Astrocyte (in vitro differentiated cells and primary cell): ENCODE data around the gene HS6ST3. TPM values are rescaled to one million over a fixed set of nuclear protein-coding genes. Genes with fewer than 3 reads are reported as not detected.

Experiments used
- DNase-seq: peaks from one replicate; pipeline ENCODE4 v3.0.0-alpha.2; 2010; ENCODE audit warnings: low read depth
- FAIRE-seq: peaks from 2 replicates; lab custom pipeline; 2011; peaks lifted over from hg19 to GRCh38; lab: Jason Lieb, UNC
- H2AFZ ChIP-seq: 2 replicates; pipeline ENCODE4 v1.6.0; 2012; ENCODE audit warnings: low read depth, low read length, inconsistent platforms
- H3K27ac ChIP-seq: 2 replicates; pipeline ENCODE4 v1.5.1; 2011; ENCODE audit warnings: low read depth, low read length, inconsistent platforms
- H3K27me3 ChIP-seq: 2 replicates; pipeline ENCODE4 v1.6.0; 2011; ENCODE audit warnings: low read length, inconsistent platforms; ENCODE audit not compliant: insufficient read depth
- H3K36me3 ChIP-seq: 2 replicates; pipeline ENCODE4 v1.5.1; 2011; ENCODE audit warnings: low read length, inconsistent platforms; ENCODE audit not compliant: insufficient read depth
- H3K4me1 ChIP-seq: 2 replicates; pipeline ENCODE4 v1.5.1; 2011; ENCODE audit warnings: low read length, inconsistent platforms; ENCODE audit not compliant: insufficient read depth
- H3K4me2 ChIP-seq: 2 replicates; pipeline ENCODE4 v1.6.0; 2012; ENCODE audit warnings: low read length, inconsistent platforms
- H3K4me3 ChIP-seq: 2 replicates; pipeline ENCODE4 v1.5.1; 2011; ENCODE audit warnings: low read depth, mild to moderate bottlenecking, low read length, inconsistent platforms; ENCODE audit not compliant: insufficient read depth
- H3K79me2 ChIP-seq: 2 replicates; pipeline ENCODE4 v1.6.0; 2012; ENCODE audit warnings: mild to moderate bottlenecking, low read length, inconsistent platforms; ENCODE audit not compliant: insufficient read depth
- H3K9ac ChIP-seq: 2 replicates; pipeline ENCODE4 v1.6.0; 2012; ENCODE audit warnings: mild to moderate bottlenecking, low read length, inconsistent platforms
- H3K9me3 ChIP-seq: 2 replicates; pipeline ENCODE4 v1.5.1; 2012; ENCODE audit warnings: low read depth, mild to moderate bottlenecking, low read length, inconsistent platforms; ENCODE audit not compliant: insufficient read depth
- H4K20me1 ChIP-seq: 2 replicates; pipeline ENCODE4 v1.6.0; 2012; ENCODE audit warnings: low read length, inconsistent platforms; ENCODE audit not compliant: insufficient read depth
- H3K27ac Mint-ChIP-seq: one replicate; pipeline ENCODE4 v1.8.0; 2021; ENCODE audit warnings: mild to moderate bottlenecking, mixed read lengths; ENCODE audit not compliant: unreplicated experiment
- H3K27me3 Mint-ChIP-seq: one replicate; pipeline ENCODE4 v1.8.0; 2021; ENCODE audit warnings: low read depth, mixed read lengths; ENCODE audit not compliant: unreplicated experiment
- H3K36me3 Mint-ChIP-seq: one replicate; pipeline ENCODE4 v1.8.0; 2021; ENCODE audit warnings: low read depth, mixed read lengths; ENCODE audit not compliant: unreplicated experiment
- H3K4me1 Mint-ChIP-seq: one replicate; pipeline ENCODE4 v1.8.0; 2021; ENCODE audit warnings: low read depth, mixed read lengths; ENCODE audit not compliant: unreplicated experiment
- H3K4me3 Mint-ChIP-seq: one replicate; pipeline ENCODE4 v1.8.0; 2021; ENCODE audit warnings: mild to moderate bottlenecking, moderate library complexity, mixed read lengths; ENCODE audit not compliant: unreplicated experiment
- H3K9me3 Mint-ChIP-seq: one replicate; pipeline ENCODE4 v1.8.0; 2021; ENCODE audit warnings: mild to moderate bottlenecking, mixed read lengths; ENCODE audit not compliant: unreplicated experiment
- CTCF ChIP-seq: IDR thresholded peaks from 2 replicates; pipeline ENCODE4 v1.5.1; 2011; ENCODE audit warnings: low read depth, mild to moderate bottlenecking, inconsistent platforms, low read length, moderate library complexity; ENCODE audit not compliant: insufficient read depth
- EZH2 ChIP-seq: IDR thresholded peaks from 2 replicates; pipeline ENCODE4 v1.6.1; 2012; ENCODE audit warnings: mild to moderate bottlenecking, low read length, inconsistent platforms; ENCODE audit not compliant: insufficient read depth
- total RNA-seq: library from RNA; stranded (reverse); gene quantifications from 2 replicates; pipeline ENCODE4 v1.2.1, GENCODE V29; 2021

HS6ST3 gene
- total RNA-seq, 1 donor from 2014 or later, result 0.07 TPM

- peaks cover 9% of the 10 kb centered on the region for H4K20me1 ChIP-seq
- H3K4me3 Mint-ChIP-seq, result peak within 1 kb of the TSS; percentile 97
Observed at GRCh38 chr13:96053003-96053703, 36.8 kb upstream of the HS6ST3 start, which contains the start of gene UGGT2. Gene UGGT2 (minus strand): TSS chr13:96053401. CDS start chr13:96053312, 89 bp downstream.

GRCh38 chr13:96065849-96066248 is 24.1 kb upstream of the HS6ST3 start:
- H3K9me3 Mint-ChIP-seq, result no peaks in the 10 kb centered on the region
- DNase-seq (no peak), FAIRE-seq (no peak)
- no peak overlapping the region for H3K27ac Mint-ChIP-seq
- Histone ChIP-seq H3K9ac (no peak overlapping the region), H3K9me3 (no peaks in the 10 kb centered on the region), H3K79me2 (no peaks in the 10 kb centered on the region), H3K27me3 (peaks cover 5% of the 10 kb centered on the region), H3K4me1 (no peaks in the 10 kb centered on the region), H2AFZ (no peak overlapping the region), H3K4me2 (no peak overlapping the region), H3K36me3 (no peaks in the 10 kb centered on the region), H4K20me1 (no peaks in the 10 kb centered on the region), H3K27ac (no peak overlapping the region), H3K4me3 (no peak overlapping the region)
- H3K36me3 Mint-ChIP-seq, result no peaks in the 10 kb centered on the region
- no peak for TF ChIP-seq CTCF
- H3K4me3 Mint-ChIP-seq, result no peak overlapping the region
- H3K4me1 Mint-ChIP-seq, result no peaks in the 10 kb centered on the region
- peaks cover 5% of the 10 kb centered on the region for H3K27me3 Mint-ChIP-seq

More at GRCh38 chr13:96053003-96053703, 36.8 kb upstream of the HS6ST3 start, which contains the start of gene UGGT2:
- H3K9me3 ChIP-seq, result no peaks in the 10 kb centered on the region
- peaks cover 7% of the 10 kb centered on the region for H3K4me1 ChIP-seq
- H2AFZ ChIP-seq, result peak within 1 kb of the TSS; percentile 100
- FAIRE-seq, result no peak
- Mint-ChIP-seq H3K4me1 (peaks cover 6% of the 10 kb centered on the region), H3K27me3 (no peaks in the 10 kb centered on the region), H3K27ac (peak within 1 kb of the TSS; percentile 93), H3K9me3 (peaks cover 3% of the 10 kb centered on the region), H3K36me3 (peaks cover 2% of the 10 kb centered on the region)
- H3K27ac ChIP-seq, result peak within 1 kb of the TSS; percentile 82
- no peaks in the 10 kb centered on the region for H3K27me3 ChIP-seq
- peaks cover 27% of the 10 kb centered on the region for H3K79me2 ChIP-seq
- H3K4me3 ChIP-seq, result peak within 1 kb of the TSS; percentile 99
- TF ChIP-seq CTCF (no peak), EZH2 (no peak)
- H3K36me3 ChIP-seq, result no peaks in the 10 kb centered on the region
- peak within 1 kb of the TSS; percentile 92 for H3K9ac ChIP-seq
- DNase-seq, result peak; percentile 87
- peak within 1 kb of the TSS; percentile 99 for H3K4me2 ChIP-seq

GRCh38 chr13:96068729-96069128 is 21.2 kb upstream of the HS6ST3 start:
- H2AFZ ChIP-seq, result no peak overlapping the region
- H3K9me3 ChIP-seq, result no peaks in the 10 kb centered on the region
- DNase-seq (no peak), FAIRE-seq (no peak)
- Mint-ChIP-seq H3K36me3 (no peaks in the 10 kb centered on the region), H3K9me3 (no peaks in the 10 kb centered on the region), H3K27me3 (peaks cover 6% of the 10 kb centered on the region), H3K4me3 (no peak overlapping the region), H3K27ac (no peak overlapping the region), H3K4me1 (no peaks in the 10 kb centered on the region)
- no peak overlapping the region for H3K4me3 ChIP-seq
- H3K79me2 ChIP-seq, result no peaks in the 10 kb centered on the region
- H3K9ac ChIP-seq, result no peak overlapping the region
- TF ChIP-seq CTCF (no peak), EZH2 (no peak)
- no peaks in the 10 kb centered on the region for H3K4me1 ChIP-seq
- no peak overlapping the region for H3K4me2 ChIP-seq
- no peaks in the 10 kb centered on the region for H3K36me3 ChIP-seq
- H4K20me1 ChIP-seq, result no peaks in the 10 kb centered on the region
- H3K27ac ChIP-seq, result no peak overlapping the region
- no peaks in the 10 kb centered on the region for H3K27me3 ChIP-seq
